Measurements from ENCODE around the gene EPHX1. TPM values are rescaled to one million over a fixed set of nuclear protein-coding genes. Genes with fewer than 3 reads are reported as not detected.

EPHX1 gene
- total and polyA plus RNA-seq, 12 donors, result 251 to 3,548 (median 1,658) TPM

DNA sequence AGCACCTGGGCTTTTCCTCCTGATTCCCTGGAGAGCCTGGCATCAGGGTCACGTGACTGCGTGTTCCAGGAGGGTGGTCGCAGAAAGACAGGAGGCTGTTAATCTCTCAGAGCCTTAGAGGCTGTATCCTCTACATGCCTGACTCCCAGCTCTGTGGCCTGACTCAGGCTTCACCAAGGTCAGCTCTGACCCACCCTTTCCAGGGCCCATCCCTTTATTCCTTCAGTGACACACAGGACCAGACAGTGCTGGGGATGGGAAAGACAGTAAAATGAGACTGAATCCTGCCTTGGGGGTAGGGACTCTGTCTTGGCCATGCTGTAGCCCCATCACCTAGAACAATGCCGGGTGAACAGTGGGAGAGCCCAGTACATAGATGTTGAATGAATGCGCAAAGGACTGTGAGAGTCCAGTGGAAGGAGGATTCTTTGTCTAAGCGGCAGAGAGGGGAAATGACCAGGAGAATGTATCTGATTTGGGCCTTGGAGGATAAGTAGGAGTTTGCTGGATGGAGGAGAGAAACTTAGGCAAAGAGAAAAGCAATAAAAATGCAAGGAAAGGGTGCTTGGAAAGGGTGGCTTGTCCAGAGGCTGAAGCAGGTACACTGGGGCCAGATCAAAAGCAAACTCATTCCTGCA, 33.0 kb downstream of the EPHX1 start:
- H3K27ac ChIP-seq, result peak overlapping the region; percentile 14 to 72 (median 52)
- no peak overlapping the region for H3K4me3 ChIP-seq
- TF ChIP-seq, protein P1, sequence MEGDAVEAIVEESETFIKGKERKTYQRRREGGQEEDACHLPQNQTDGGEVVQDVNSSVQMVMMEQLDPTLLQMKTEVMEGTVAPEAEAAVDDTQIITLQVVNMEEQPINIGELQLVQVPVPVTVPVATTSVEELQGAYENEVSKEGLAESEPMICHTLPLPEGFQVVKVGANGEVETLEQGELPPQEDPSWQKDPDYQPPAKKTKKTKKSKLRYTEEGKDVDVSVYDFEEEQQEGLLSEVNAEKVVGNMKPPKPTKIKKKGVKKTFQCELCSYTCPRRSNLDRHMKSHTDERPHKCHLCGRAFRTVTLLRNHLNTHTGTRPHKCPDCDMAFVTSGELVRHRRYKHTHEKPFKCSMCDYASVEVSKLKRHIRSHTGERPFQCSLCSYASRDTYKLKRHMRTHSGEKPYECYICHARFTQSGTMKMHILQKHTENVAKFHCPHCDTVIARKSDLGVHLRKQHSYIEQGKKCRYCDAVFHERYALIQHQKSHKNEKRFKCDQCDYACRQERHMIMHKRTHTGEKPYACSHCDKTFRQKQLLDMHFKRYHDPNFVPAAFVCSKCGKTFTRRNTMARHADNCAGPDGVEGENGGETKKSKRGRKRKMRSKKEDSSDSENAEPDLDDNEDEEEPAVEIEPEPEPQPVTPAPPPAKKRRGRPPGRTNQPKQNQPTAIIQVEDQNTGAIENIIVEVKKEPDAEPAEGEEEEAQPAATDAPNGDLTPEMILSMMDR (IDR thresholded peaks at IDR 0.05), result no peak
- TF ChIP-seq POLR2A (IDR thresholded peaks at IDR 0.05), result peak in 1 of 2 donors; percentile 19
- H3K9me3 ChIP-seq (replicated peaks in 1 of 3), result no peaks in the 10 kb centered on the region
- WGBS, 4 donors, result 56 to 88% (median 68%) methylated on average over 3 to 6 of the region's 6 CpGs
- peaks cover 4 to 11% of the 10 kb centered on the region in 2 donors for H3K4me1 ChIP-seq (replicated peaks in 1 of 2)
- H3K36me3 ChIP-seq (replicated peaks in 1 of 2), result peaks cover 0 to 91% of the 10 kb centered on the region in 2 donors
- intact Hi-C loops (cut with DNase I), result loop anchor here (10.0 kb wide), 2 partner anchors 68 to 72 kb away; partner anchors contain the start of gene SRP9 (in 1 of the 2)
- DNase-seq, result peak in 6 of 7 donors; percentile 54 to 78 (median 76)
- no peaks in the 10 kb centered on the region for H3K27me3 ChIP-seq

DNA sequence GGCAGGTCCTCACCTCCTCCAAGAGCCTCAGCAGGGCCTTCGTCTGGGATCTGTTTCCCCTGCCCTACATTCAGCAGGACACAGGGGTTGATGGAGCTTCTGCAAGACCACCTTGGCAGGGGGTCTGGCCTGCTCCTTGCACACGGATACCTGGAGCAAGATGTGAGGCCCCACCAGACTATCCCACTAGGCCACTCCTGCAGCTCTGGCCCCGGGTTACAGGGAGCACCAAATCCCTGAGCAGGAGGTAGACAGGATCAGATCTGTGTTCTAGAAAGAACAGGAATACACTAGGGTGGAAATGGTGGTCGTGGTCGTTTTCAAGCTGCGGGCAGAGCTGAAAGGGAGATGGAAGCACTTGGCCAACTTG, 33.5 kb downstream of the EPHX1 start:
- H3K36me3 ChIP-seq (replicated peaks in 1 of 2), result peaks cover 0 to 91% of the 10 kb centered on the region in 2 donors
- intact Hi-C loops (cut with DNase I), result loop anchor here (10.0 kb wide), 2 partner anchors 69 to 71 kb away; partner anchors contain the start of gene SRP9 (in 1 of the 2)
- H3K9me3 ChIP-seq (replicated peaks in 1 of 3), result no peaks in the 10 kb centered on the region
- TF ChIP-seq, protein P1 (IDR thresholded peaks at IDR 0.05), result no peak
- TF ChIP-seq POLR2A (IDR thresholded peaks at IDR 0.05), result no peak
- no peak overlapping the region for H3K4me3 ChIP-seq
- DNase-seq, result no peak
- peak overlapping the region in 3 of 5 donors; percentile 52 to 72 (median 69) for H3K27ac ChIP-seq
- peaks cover 4 to 11% of the 10 kb centered on the region in 2 donors for H3K4me1 ChIP-seq (replicated peaks in 1 of 2)
- H3K27me3 ChIP-seq, result no peaks in the 10 kb centered on the region
- 73 to 84% (median 81%) methylated on average over 5 to 6 of the region's 6 CpGs for WGBS, 4 donors

DNA sequence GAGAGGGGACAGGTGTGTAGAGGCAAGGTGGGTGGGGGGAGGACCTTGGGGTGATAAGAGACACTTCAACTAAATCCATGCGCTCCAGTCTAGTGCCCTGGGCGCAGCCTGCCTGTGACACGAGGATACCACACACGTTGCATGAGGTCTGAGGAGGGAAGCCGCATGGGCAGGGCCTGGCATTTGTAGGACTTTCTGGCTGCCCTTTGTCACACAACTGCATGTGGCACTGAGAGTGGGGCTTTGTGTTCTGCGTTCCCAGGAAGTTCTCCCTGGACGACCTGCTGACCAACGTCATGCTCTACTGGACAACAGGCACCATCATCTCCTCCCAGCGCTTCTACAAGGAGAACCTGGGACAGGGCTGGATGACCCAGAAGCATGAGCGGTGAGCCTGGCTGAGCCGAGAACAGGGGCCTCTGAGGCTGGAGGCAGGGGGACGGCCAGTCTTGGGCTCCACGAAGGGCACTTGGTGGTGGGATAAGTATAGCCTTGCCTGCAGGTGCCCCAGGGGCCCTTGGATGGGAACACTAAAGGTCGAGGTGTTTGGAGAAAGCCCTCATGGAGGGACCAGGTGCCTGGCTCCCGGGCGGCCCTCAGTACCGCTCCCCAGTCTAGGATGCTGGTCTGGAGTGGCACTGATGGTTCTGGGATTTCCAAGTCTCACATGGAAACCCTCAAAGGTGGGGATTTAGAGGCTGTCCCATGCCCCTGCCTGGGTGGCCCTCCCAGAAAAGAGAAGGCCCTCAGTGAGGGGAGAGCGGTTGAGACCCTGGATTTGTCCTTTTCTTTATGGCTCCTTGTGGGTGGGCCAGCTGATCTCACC, 34.5 kb downstream of the EPHX1 start:
- peak overlapping the region in 3 of 5 donors; percentile 11 to 80 (median 72) for H3K27ac ChIP-seq
- peaks cover 4 to 11% of the 10 kb centered on the region in 2 donors for H3K4me1 ChIP-seq (replicated peaks in 1 of 2)
- DNase-seq, result no peak
- intact Hi-C loops (cut with DNase I), result loop anchor here (10.0 kb wide), 2 partner anchors 70 kb away; partner anchors contain the start of gene SRP9 (in 1 of the 2)
- 69 to 85% (median 80%) methylated on average over 11 to 18 of the region's 18 CpGs for WGBS, 4 donors
- TF ChIP-seq POLR2A (IDR thresholded peaks at IDR 0.05), result peak in 1 of 2 donors; percentile 7
- TF ChIP-seq, protein P1 (IDR thresholded peaks at IDR 0.05), result no peak
- no peaks in the 10 kb centered on the region for H3K9me3 ChIP-seq (replicated peaks in 1 of 3)
- no peaks in the 10 kb centered on the region for H3K27me3 ChIP-seq
- no peak overlapping the region for H3K4me3 ChIP-seq
- peaks cover 0 to 82% of the 10 kb centered on the region in 2 donors for H3K36me3 ChIP-seq (replicated peaks in 1 of 2)

DNA sequence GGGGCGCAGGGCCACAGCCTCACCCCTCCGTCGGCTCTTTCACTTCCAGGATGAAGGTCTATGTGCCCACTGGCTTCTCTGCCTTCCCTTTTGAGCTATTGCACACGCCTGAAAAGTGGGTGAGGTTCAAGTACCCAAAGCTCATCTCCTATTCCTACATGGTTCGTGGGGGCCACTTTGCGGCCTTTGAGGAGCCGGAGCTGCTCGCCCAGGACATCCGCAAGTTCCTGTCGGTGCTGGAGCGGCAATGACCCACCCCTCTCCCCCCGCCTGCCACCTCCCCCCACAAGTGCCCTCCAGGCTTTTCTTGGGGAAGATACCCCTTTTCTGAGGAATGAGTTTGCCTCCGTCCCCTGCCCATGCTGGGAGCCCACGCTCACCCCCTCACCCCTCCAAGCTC, 35.2 kb downstream of the EPHX1 start:
- no peak overlapping the region for H3K4me3 ChIP-seq
- DNase-seq, result no peak
- peaks cover 0 to 76% of the 10 kb centered on the region in 2 donors for H3K36me3 ChIP-seq (replicated peaks in 1 of 2)
- peak overlapping the region in 2 of 5 donors; percentile 72 to 80 for H3K27ac ChIP-seq
- intact Hi-C loops (cut with DNase I), result loop anchor here (10.0 kb wide), 2 partner anchors 70 kb away; partner anchors contain the start of gene SRP9 (in 1 of the 2)
- no peaks in the 10 kb centered on the region for H3K27me3 ChIP-seq
- TF ChIP-seq, protein P1 (IDR thresholded peaks at IDR 0.05), result no peak
- no peak for TF ChIP-seq POLR2A (IDR thresholded peaks at IDR 0.05)
- peaks cover 4 to 11% of the 10 kb centered on the region in 2 donors for H3K4me1 ChIP-seq (replicated peaks in 1 of 2)
- no peaks in the 10 kb centered on the region for H3K9me3 ChIP-seq (replicated peaks in 1 of 3)
- 73 to 83% (median 79%) methylated on average over 12 to 14 of the region's 14 CpGs for WGBS, 4 donors

Data from adrenal gland (tissue), 12 donors.